Measurements from ENCODE around the gene CCDC127.

The CCDC127 gene

DNA sequence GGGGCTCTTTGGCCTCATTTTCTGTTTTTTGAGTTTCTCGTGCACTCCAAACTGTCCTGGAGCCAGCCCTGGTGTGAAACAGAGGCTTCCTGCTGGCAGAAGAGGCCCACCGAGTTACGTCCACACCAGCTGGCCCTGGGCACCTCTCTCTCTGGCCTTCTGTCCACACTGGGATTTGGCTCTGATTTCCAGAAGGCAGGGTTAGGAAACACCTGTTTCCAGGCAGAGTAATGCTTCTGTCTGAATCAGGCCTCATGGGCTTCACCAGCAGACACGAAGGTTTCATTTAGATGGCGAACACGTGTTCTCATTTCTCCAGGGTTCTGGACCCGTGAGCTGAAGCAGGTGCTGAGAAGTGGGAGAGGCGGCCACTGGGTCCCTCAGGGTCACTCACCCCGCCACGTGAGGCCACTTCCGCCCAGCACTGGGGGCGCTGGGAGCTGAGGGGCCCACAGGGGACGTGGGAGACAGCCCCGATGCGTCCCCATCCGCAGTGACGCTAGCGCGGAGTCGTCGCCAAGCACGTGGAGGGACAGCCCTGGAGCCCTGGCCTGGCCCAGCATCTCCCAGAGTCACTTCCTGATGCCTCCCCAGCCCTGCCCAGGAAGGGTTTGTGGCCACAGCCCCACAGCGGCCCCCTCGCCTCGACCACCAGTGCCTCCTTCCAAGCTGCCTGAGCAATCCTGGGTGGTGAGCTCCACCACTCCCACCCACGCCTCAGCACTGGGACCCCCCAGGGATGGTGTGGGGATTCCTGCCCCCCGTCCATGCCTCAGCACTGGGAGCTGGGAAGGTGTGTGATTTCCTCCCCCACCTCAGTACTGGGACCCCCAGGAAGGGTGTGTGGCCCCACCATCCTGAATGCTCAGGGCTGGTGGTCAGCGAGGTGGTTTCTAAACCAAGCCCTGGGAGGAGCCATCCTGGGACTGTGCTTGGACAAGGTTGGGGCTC lies 31.6 kb downstream of the CCDC127 start:
- H3K9me3 ChIP-seq (ENCODE audit: control insufficient read depth in 5 of 5, low read length in 5 of 5) = no peaks in the 10 kb centered on the region
- peaks cover 0 to 6% (median 1%) of the 10 kb centered on the region in 5 donors for H3K27me3 ChIP-seq (ENCODE audit: control insufficient read depth in 5 of 5, insufficient read depth in 4 of 5, low read length in 5 of 5)
- H3K4me3 ChIP-seq (ENCODE audit: low read depth in 1 of 5, low read length in 5 of 5) = no peak overlapping the region
- H3K36me3 ChIP-seq (ENCODE audit: control insufficient read depth in 5 of 5, insufficient read depth in 5 of 5, low read length in 5 of 5) = no peaks in the 10 kb centered on the region
- no peak overlapping the region for H3K27ac ChIP-seq (ENCODE audit: low read depth, low read length)
- H3K4me1 ChIP-seq (ENCODE audit: control insufficient read depth in 5 of 5, insufficient read depth in 5 of 5, low read length in 5 of 5) = peaks cover 2 to 22% (median 18%) of the 10 kb centered on the region in 5 donors
- no peak overlapping the region for H3K9ac ChIP-seq (ENCODE audit: low read length in 5 of 5)

DNA sequence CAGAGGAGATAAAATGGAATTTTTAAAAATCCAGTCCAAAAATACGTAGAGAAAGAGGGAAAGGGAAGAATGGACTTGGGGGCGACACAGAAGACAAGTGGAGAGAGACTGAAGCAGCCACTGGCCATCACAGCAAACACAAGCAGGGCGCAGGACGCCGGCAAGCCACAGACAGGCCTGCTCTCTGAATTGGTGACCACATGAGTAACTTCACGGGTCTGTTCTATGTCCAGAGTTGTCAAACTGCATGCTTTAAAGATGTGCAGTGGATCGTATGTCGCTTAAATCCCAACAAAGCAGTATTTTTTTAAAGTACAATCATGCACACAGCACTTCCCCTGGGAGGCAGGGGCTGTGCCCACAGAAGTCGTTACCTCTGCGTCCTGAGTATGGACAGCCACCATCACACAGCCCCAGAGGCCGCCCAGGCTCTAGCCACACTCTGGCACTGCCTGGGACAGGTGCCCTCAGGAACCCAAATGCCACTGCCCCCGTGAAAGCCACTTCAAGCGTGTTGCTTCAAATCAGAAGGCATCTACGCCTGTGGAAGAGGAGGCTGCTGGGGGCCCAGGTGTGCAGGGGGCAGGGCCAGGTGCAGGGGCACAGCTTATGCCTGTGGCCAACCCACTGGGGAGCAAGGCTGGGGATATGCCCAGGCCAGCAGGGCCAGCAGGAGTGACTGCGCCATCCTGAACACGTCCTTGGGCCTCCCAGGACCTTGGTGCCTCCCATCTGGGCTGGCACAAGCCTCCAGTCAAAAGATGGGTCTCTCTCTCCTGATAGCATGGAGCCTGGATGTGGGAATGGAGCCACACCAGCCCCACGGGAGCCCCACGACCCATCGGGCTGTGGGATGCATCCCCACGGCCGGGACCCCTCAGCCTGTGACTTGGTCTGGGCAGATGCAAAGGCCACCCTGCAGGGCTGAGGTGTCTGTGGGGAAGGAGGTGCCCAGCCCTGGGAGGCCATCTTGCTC lies 32.6 kb downstream of the CCDC127 start:
- Histone ChIP-seq H3K9me3 (ENCODE audit: control insufficient read depth in 5 of 5, low read length in 5 of 5) (no peaks in the 10 kb centered on the region), H3K27ac (ENCODE audit: low read depth, low read length) (no peak overlapping the region), H3K4me1 (ENCODE audit: control insufficient read depth in 5 of 5, insufficient read depth in 5 of 5, low read length in 5 of 5) (peaks cover 2 to 18% (median 11%) of the 10 kb centered on the region in 5 donors), H3K27me3 (ENCODE audit: control insufficient read depth in 5 of 5, insufficient read depth in 4 of 5, low read length in 5 of 5) (peaks cover 3 to 8% (median 6%) of the 10 kb centered on the region in 5 donors), H3K4me3 (ENCODE audit: low read depth in 1 of 5, low read length in 5 of 5) (no peak overlapping the region), H3K36me3 (ENCODE audit: control insufficient read depth in 5 of 5, insufficient read depth in 5 of 5, low read length in 5 of 5) (no peaks in the 10 kb centered on the region), H3K9ac (ENCODE audit: low read length in 5 of 5) (no peak overlapping the region)

DNA sequence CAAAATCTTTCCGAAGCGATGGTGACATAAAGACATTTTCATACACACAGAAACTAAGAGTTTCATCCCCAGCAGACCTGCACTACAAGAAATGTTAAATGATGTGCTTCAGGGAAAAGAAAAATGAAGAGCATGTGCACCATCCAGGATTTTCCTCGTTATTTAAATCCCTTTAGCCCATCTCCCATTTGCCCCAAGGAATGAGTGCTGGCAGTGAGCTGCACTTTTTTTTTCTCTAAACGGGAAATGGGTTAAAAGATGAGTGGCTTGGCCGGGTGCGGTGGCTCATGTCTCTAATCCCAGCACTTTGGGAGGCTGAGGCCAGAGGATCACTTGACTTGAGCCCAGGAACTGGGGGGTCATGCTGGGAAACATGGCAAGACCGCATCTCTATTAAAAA lies 33.5 kb downstream of the CCDC127 start:
- Histone ChIP-seq H3K9me3 (ENCODE audit: control insufficient read depth in 5 of 5, low read length in 5 of 5) (no peaks in the 10 kb centered on the region), H3K27me3 (ENCODE audit: control insufficient read depth in 5 of 5, insufficient read depth in 4 of 5, low read length in 5 of 5) (peaks cover 4 to 10% (median 8%) of the 10 kb centered on the region in 5 donors), H3K36me3 (ENCODE audit: control insufficient read depth in 5 of 5, insufficient read depth in 5 of 5, low read length in 5 of 5) (no peaks in the 10 kb centered on the region), H3K9ac (ENCODE audit: low read length in 5 of 5) (no peak overlapping the region), H3K4me1 (ENCODE audit: control insufficient read depth in 5 of 5, insufficient read depth in 5 of 5, low read length in 5 of 5) (peaks cover 2 to 18% (median 11%) of the 10 kb centered on the region in 5 donors), H3K27ac (ENCODE audit: low read depth, low read length) (no peak overlapping the region), H3K4me3 (ENCODE audit: low read depth in 1 of 5, low read length in 5 of 5) (no peak overlapping the region)

DNA sequence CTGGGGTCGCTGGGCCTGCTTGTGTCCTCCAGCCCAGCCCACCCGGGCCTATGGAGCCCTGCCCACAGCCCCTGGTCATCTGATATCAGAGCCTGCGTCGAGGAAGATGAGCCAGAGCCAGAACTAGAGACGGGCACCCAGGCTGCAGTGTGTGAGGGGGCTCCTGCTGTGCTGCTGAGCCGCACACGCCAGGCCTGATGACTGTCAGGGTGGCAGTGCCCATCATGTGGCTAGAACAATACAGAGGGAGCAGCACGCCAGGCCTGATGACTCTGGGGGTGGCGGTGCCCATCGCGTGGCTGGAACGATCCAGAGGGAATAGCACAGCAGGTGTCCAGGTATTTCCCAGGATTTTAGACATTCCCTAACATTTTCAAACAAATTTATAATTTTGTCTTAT lies 35.8 kb downstream of the CCDC127 start:
- no peak overlapping the region for H3K27ac ChIP-seq (ENCODE audit: low read depth, low read length)
- no peaks in the 10 kb centered on the region for H3K9me3 ChIP-seq (ENCODE audit: control insufficient read depth in 5 of 5, low read length in 5 of 5)
- no peaks in the 10 kb centered on the region for H3K36me3 ChIP-seq (ENCODE audit: control insufficient read depth in 5 of 5, insufficient read depth in 5 of 5, low read length in 5 of 5)
- H3K4me3 ChIP-seq (ENCODE audit: low read depth in 1 of 5, low read length in 5 of 5) = no peak overlapping the region
- H3K4me1 ChIP-seq (ENCODE audit: control insufficient read depth in 5 of 5, insufficient read depth in 5 of 5, low read length in 5 of 5) = peaks cover 0 to 12% (median 0%) of the 10 kb centered on the region in 5 donors
- H3K27me3 ChIP-seq (ENCODE audit: control insufficient read depth in 5 of 5, insufficient read depth in 4 of 5, low read length in 5 of 5) = peaks cover 4 to 10% (median 6%) of the 10 kb centered on the region in 5 donors
- no peak overlapping the region for H3K9ac ChIP-seq (ENCODE audit: low read length in 5 of 5)

DNA sequence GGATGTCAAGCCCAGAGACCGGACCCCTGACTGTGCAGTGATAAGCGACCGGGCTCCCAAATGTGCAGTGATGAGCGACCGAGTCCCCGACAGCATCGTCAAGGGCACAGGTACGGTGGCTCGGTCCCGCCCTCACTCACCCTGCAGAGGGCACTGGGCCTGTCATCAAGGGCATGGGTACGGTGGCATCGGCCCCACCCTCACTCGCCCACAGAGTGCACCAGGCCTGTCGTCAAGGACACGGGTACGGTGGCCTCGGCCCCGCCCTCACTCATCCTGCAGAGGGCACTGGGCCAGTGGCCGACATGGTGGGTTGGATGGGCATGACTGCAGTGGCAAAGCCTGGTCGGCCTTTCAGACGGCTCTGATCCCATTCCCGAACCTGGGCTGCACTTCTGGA lies 36.4 kb downstream of the CCDC127 start:
- Histone ChIP-seq H3K4me1 (ENCODE audit: control insufficient read depth in 5 of 5, insufficient read depth in 5 of 5, low read length in 5 of 5) (peaks cover 0 to 11% (median 0%) of the 10 kb centered on the region in 5 donors), H3K27ac (ENCODE audit: low read depth, low read length) (no peak overlapping the region), H3K27me3 (ENCODE audit: control insufficient read depth in 5 of 5, insufficient read depth in 4 of 5, low read length in 5 of 5) (peaks cover 4 to 10% (median 6%) of the 10 kb centered on the region in 5 donors), H3K36me3 (ENCODE audit: control insufficient read depth in 5 of 5, insufficient read depth in 5 of 5, low read length in 5 of 5) (no peaks in the 10 kb centered on the region), H3K9ac (ENCODE audit: low read length in 5 of 5) (no peak overlapping the region), H3K4me3 (ENCODE audit: low read depth in 1 of 5, low read length in 5 of 5) (no peak overlapping the region), H3K9me3 (ENCODE audit: control insufficient read depth in 5 of 5, low read length in 5 of 5) (no peaks in the 10 kb centered on the region)

DNA sequence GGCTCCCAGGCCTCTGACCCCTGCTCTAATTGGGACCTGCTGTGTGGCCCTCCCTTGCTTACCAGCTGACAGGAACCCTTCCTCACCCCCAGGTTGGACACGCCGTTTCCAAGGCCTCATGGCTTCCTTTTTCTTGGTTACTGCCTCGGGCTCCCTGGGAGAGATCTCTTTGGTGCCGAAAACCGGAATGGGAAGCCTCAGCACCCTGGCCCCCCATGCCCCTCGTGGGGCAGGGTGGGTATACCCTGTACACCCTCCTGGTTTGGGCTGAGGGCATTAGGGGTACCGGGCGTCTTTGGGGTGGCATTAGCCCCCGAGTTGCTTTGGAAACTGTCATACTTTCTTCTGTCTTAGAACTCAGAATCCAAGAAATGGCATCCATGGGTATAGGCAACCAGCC lies 36.8 kb downstream of the CCDC127 start:
- Histone ChIP-seq H3K27ac (ENCODE audit: low read depth, low read length) (no peak overlapping the region), H3K4me1 (ENCODE audit: control insufficient read depth in 5 of 5, insufficient read depth in 5 of 5, low read length in 5 of 5) (peaks cover 0 to 7% (median 0%) of the 10 kb centered on the region in 5 donors), H3K36me3 (ENCODE audit: control insufficient read depth in 5 of 5, insufficient read depth in 5 of 5, low read length in 5 of 5) (no peaks in the 10 kb centered on the region), H3K4me3 (ENCODE audit: low read depth in 1 of 5, low read length in 5 of 5) (no peak overlapping the region), H3K9ac (ENCODE audit: low read length in 5 of 5) (no peak overlapping the region), H3K9me3 (ENCODE audit: control insufficient read depth in 5 of 5, low read length in 5 of 5) (no peaks in the 10 kb centered on the region), H3K27me3 (ENCODE audit: control insufficient read depth in 5 of 5, insufficient read depth in 4 of 5, low read length in 5 of 5) (peaks cover 4 to 10% (median 6%) of the 10 kb centered on the region in 5 donors)

DNA sequence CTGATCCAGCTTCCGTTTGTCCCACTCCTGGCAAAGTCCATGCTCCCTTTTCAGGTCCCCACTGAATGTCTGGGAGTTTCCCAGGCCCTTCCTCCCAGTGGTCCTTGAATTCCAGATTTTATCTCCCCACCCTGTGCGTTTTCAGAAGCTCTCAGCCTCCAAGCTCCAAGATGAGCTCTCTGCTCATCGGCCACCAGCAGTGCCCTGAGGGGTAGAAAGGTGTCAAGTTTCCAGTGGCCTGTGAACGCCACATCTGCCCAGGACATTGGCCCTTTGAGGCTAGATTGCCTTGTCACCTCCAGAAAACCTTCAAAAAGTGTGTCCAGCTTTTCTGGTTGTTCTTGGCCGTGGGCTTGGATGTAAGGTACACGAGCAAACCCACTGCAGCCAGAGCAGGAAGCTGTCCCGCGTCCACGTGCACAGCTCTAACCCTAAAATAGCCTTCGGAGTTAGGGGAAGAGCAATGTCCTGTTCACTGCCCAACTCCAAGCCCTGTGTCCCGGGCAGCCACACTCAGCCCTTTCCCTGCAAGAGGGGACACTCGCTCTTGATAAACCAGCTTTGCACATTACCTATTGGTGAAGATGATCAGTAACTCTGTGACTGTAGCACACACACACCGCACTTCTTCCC lies 37.6 kb downstream of the CCDC127 start:
- Histone ChIP-seq H3K27ac (ENCODE audit: low read depth, low read length) (no peak overlapping the region), H3K4me3 (ENCODE audit: low read depth in 1 of 5, low read length in 5 of 5) (no peak overlapping the region), H3K4me1 (ENCODE audit: control insufficient read depth in 5 of 5, insufficient read depth in 5 of 5, low read length in 5 of 5) (no peaks in the 10 kb centered on the region), H3K9me3 (ENCODE audit: control insufficient read depth in 5 of 5, low read length in 5 of 5) (no peaks in the 10 kb centered on the region), H3K36me3 (ENCODE audit: control insufficient read depth in 5 of 5, insufficient read depth in 5 of 5, low read length in 5 of 5) (no peaks in the 10 kb centered on the region), H3K27me3 (ENCODE audit: control insufficient read depth in 5 of 5, insufficient read depth in 4 of 5, low read length in 5 of 5) (peaks cover 4 to 10% (median 6%) of the 10 kb centered on the region in 5 donors), H3K9ac (ENCODE audit: low read length in 5 of 5) (no peak overlapping the region)

DNA sequence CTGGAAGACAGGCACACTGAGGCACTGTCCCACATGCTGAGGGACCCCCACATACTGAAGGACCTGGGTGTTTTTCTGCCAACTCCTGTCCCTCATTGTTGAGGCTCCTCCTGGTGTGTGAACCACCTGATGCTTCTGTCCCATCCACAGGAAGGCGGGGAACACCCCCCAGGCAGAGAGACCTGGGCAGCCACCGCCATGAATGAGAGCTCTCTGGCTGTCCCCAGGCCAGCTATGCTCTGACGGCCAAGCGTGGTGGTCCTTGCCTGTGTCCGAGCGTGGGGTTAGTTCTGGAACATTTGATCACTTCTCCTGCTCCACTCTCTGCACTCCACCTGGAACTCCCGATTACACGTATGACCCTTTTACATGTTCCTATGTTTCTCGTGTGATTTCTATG lies 38.6 kb downstream of the CCDC127 start:
- no peak overlapping the region for H3K4me3 ChIP-seq (ENCODE audit: low read depth in 1 of 5, low read length in 5 of 5)
- no peaks in the 10 kb centered on the region for H3K4me1 ChIP-seq (ENCODE audit: control insufficient read depth in 5 of 5, insufficient read depth in 5 of 5, low read length in 5 of 5)
- no peaks in the 10 kb centered on the region for H3K36me3 ChIP-seq (ENCODE audit: control insufficient read depth in 5 of 5, insufficient read depth in 5 of 5, low read length in 5 of 5)
- no peak overlapping the region for H3K9ac ChIP-seq (ENCODE audit: low read length in 5 of 5)
- H3K27me3 ChIP-seq (ENCODE audit: control insufficient read depth in 5 of 5, insufficient read depth in 4 of 5, low read length in 5 of 5) = peaks cover 4 to 10% (median 6%) of the 10 kb centered on the region in 5 donors
- no peaks in the 10 kb centered on the region for H3K9me3 ChIP-seq (ENCODE audit: control insufficient read depth in 5 of 5, low read length in 5 of 5)
- no peak overlapping the region for H3K27ac ChIP-seq (ENCODE audit: low read depth, low read length)

DNA sequence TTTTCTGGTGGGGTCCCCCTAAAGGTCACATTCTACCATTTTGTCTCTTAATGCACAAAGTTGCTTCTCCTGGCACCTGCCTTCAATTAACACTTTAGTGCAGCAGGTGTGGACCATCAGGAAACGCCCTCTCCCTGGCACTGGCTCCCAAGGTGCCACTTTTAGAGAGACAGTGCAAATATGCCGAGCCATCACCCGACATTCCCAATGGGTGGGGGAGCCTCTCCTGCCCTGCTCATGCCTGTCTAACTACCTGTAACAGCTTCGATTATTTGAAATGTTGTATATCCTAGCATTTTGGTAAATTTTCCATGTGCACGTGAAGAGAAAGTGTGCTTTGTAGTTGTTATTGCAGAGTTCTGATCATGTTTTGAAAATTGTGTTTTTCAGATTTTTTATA lies 39.8 kb downstream of the CCDC127 start:
- Histone ChIP-seq H3K4me1 (ENCODE audit: control insufficient read depth in 5 of 5, insufficient read depth in 5 of 5, low read length in 5 of 5) (no peaks in the 10 kb centered on the region), H3K36me3 (ENCODE audit: control insufficient read depth in 5 of 5, insufficient read depth in 5 of 5, low read length in 5 of 5) (no peaks in the 10 kb centered on the region), H3K9me3 (ENCODE audit: control insufficient read depth in 5 of 5, low read length in 5 of 5) (no peaks in the 10 kb centered on the region), H3K4me3 (ENCODE audit: low read depth in 1 of 5, low read length in 5 of 5) (no peak overlapping the region), H3K9ac (ENCODE audit: low read length in 5 of 5) (no peak overlapping the region), H3K27me3 (ENCODE audit: control insufficient read depth in 5 of 5, insufficient read depth in 4 of 5, low read length in 5 of 5) (peaks cover 4 to 16% (median 8%) of the 10 kb centered on the region in 5 donors), H3K27ac (ENCODE audit: low read depth, low read length) (no peak overlapping the region)

All from subcutaneous abdominal adipose tissue (tissue), 5 donors.